ENCODE measurements around the gene MEF2A.

The MEF2A gene

GRCh38 chr15:99707473-99708270 is 141.9 kb downstream of the MEF2A start:
- no peak for DNase-seq

GRCh38 chr15:99708563-99708962 is 142.8 kb downstream of the MEF2A start:
- DNase-seq, result no peak

- no peak for DNase-seq
These were observed 143.6 kb downstream of the MEF2A start for GRCh38 chr15:99709243-99709986.

- no peak for DNase-seq
These were observed 145.8 kb downstream of the MEF2A start for GRCh38 chr15:99711625-99712024.

- no peak for DNase-seq
These were observed 146.6 kb downstream of the MEF2A start for GRCh38 chr15:99712415-99712814.

GRCh38 chr15:99716540-99717095 is 150.8 kb downstream of the MEF2A start:
- DNase-seq, result no peak

GRCh38 chr15:99717161-99718009 is 151.6 kb downstream of the MEF2A start:
- DNase-seq, result no peak

GRCh38 chr15:99718421-99718820 is 152.6 kb downstream of the MEF2A start:
- no peak for DNase-seq

- no peak for DNase-seq
These were observed 153.3 kb downstream of the MEF2A start for GRCh38 chr15:99719096-99719541.

- DNase-seq, result no peak
These were observed 154.7 kb downstream of the MEF2A start for GRCh38 chr15:99720533-99720932.

GRCh38 chr15:99721104-99721778 is 155.5 kb downstream of the MEF2A start:
- no peak for DNase-seq

- no peak for DNase-seq
These were observed 156.1 kb downstream of the MEF2A start for GRCh38 chr15:99721896-99722295.

- DNase-seq, result no peak
These were observed 156.6 kb downstream of the MEF2A start for GRCh38 chr15:99722406-99722805.

GRCh38 chr15:99726333-99726732 is 160.5 kb downstream of the MEF2A start:
- no peak for DNase-seq

GRCh38 chr15:99727330-99727729 is 161.5 kb downstream of the MEF2A start:
- DNase-seq, result no peak

GRCh38 chr15:99727733-99728132 is 161.9 kb downstream of the MEF2A start:
- DNase-seq, result no peak

- no peak for DNase-seq
These were observed 163.1 kb downstream of the MEF2A start for GRCh38 chr15:99728916-99729315.

- DNase-seq, result no peak
These were observed 163.5 kb downstream of the MEF2A start for GRCh38 chr15:99729327-99729726.

GRCh38 chr15:99729920-99730319 is 164.1 kb downstream of the MEF2A start:
- DNase-seq, result no peak

GRCh38 chr15:99731336-99732123 is 165.7 kb downstream of the MEF2A start:
- no peak for DNase-seq

- no peak for DNase-seq
These were observed 166.5 kb downstream of the MEF2A start for GRCh38 chr15:99732124-99732750.

Measured in effector CD4-positive, alpha-beta T cell (primary cell).